WTC11 (cell line): ENCODE results near the gene BICD1.

Source experiments
- ARID4B ChIP-seq: sonication (generic); formaldehyde crosslinking; IDR thresholded peaks from 2 replicates; pipeline ENCODE4 v1.8.0; 2023; ENCODE audit warnings: missing genetic modification reagents, mild to moderate bottlenecking, borderline replicate concordance
- CTCF ChIP-seq: fragments of 200-600 bp; IDR thresholded peaks from 2 replicates; pipeline ENCODE4 v1.8.0; 2022; ENCODE audit warnings: antibody characterized with exemption
- FOXJ3 ChIP-seq: sonication (generic); formaldehyde crosslinking; IDR thresholded peaks from 2 replicates; pipeline ENCODE4 v1.9.0; 2021; ENCODE audit warnings: missing genetic modification reagents, mild to moderate bottlenecking, borderline replicate concordance
- SP1 ChIP-seq: sonication (generic); formaldehyde crosslinking; conservative IDR thresholded peaks from 2 replicates; pipeline ENCODE4 v1.8.1; 2022; ENCODE audit warnings: missing genetic modification reagents
- TCF7 ChIP-seq: sonication (generic); formaldehyde crosslinking; IDR thresholded peaks from 2 replicates; pipeline ENCODE4 v1.8.0; 2022; ENCODE audit warnings: mild to moderate bottlenecking, low read depth, missing genetic modification reagents, moderate library complexity
- TEAD1 ChIP-seq: sonication (generic); formaldehyde crosslinking; IDR thresholded peaks from 2 replicates; pipeline ENCODE4 v1.8.0; 2022; ENCODE audit warnings: mild to moderate bottlenecking, missing genetic modification reagents
- ZNF263 ChIP-seq: sonication (generic); formaldehyde crosslinking; IDR thresholded peaks from 2 replicates; pipeline ENCODE4 v1.8.1; 2022; ENCODE audit warnings: low read depth, mild to moderate bottlenecking, moderate library complexity, missing genetic modification reagents

- TF ChIP-seq ARID4B (no peak), CTCF (no peak), TCF7 (CRISPR knock-in tag) (no peak), TEAD1 (CRISPR knock-in tag) (no peak), FOXJ3 (CRISPR knock-in tag) (no peak), ZNF263 (CRISPR knock-in tag) (no peak), SP1 (CRISPR knock-in tag) (no peak)
Observed at GRCh38 chr12:32105986-32106516, 596 bp upstream of the BICD1 start.
